HG03025 (cell line): ENCODE measurements around the gene RPS21.

Experiments
- ATAC-seq: cut with Tn5 transposase; IDR thresholded peaks from one replicate; pipeline ENCODE4 v1.9.1; 2021; ENCODE audit warnings: mild to moderate bottlenecking, moderate library complexity; ENCODE audit not compliant: unreplicated experiment, low FRiP score

Gene RPS21

DNA sequence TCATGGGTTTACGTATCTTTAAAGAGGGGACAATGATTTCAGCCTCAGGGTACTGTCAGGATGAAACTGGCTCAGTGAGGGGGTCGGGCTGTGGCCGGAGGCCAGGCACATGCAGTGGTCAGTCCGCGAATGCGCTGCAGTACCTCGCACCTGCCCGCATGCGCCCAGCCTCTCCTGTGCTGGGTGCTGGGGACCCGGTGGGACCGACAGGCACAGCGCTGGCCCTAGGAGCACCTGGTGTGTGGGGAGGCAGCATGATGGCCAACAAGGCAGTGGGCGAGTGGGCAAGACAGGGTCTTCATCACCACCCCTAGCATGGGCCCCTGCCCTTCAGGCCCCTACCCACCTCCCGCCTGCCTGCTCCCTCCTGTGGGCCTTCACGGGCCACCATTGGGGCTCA lies 21.2 kb downstream of the RPS21 start:
- no peak for ATAC-seq

DNA sequence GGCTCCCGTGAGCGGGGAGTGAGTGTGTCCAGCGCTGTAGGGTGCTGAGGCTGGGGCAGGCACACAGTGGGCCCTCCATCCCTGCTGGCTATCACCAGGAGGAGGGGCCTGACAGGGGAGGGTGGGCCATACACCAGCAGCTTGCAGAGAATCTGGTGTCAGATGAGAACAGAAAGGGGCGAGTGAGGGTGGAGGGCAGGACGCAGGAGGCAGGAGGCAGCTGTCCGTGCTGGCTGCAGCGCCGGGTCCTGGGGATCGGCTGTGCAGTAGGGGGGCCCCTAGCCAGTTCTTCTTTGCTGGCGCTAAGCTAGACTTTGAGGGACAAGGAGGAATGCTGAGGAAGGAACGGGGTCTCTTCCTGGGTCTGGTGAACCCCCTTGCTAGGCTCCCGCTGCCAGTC lies 21.7 kb downstream of the RPS21 start:
- no peak for ATAC-seq

- no peak for ATAC-seq
Measured at GRCh38 chr20:62409086-62409853, 22.4 kb downstream of the RPS21 start.

DNA sequence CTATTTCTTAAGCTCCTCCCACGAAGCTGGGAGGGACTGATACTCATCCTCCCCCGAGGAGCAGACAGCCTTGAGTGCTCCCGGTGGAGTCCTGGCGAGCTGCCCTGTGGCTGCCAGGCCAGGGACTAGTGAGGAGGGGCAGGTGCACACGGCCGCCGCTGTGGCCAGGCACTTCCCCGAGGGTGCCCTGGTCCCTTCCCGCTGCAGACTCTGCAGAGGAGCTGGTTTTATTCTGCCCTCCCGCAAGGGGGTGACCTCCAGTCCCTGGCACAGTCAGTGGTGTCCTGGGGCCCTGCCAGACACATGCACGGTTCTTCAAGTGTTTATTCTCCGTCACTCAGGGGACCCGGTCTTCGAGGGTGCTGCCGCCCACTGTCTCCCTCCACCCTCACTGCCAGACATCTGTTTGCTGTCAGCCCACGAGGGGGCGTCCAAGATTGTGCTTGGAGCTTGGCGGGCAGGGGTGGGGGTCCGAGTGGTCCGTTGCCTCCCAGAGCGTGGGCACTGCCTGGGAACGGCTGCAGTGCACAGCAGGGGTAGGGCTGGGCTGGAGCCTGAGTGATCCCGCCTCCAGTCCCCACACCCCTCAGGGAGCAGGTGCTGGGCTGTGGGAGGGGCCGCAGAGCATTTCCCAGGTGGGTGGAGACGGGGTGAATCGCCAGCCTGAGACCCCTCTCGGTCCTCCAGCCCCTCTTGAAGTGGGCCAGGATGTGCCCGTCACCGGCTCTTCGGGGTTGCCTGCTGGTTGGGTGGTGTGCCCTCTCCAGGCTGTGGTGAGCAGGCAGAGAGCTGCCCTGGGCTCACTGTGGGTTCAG lies 23.2 kb downstream of the RPS21 start:
- ATAC-seq, result no peak

DNA sequence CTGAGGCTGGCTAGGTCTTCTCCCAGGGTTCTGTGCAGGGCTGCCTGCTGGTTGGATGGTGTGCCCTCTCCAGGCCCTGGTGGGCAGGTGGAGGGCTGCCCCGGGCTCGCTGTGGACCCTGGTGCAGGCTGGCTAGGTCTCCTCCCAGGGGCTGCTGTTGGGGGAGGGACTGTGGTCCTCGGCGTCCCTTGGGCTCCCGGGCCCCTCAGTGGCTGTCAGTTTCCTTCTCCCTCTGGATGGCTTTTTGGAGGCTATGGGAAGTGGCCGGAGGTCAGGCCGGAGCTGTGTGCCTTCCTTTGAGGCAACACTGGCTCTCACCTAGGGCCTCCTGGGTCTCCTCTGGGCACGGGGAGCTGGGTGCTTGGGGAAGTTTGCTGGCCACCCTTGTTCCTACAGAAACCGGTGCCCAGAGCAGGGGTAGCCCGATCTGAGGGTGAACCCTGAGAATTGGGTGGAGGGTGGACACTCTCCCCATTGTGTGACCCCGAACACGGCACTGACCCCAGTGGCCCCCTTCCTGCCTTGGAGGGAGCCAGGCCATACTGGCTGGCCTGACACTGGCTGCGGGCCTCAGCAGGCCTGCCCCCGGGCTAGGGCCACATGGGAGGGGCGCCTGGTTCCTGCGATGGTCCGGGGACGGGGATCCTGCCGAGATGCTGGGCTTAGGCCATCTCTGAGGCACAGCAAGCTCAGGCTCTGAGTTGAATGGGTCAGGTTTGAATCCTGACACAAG lies 24.0 kb downstream of the RPS21 start:
- ATAC-seq, result no peak

DNA sequence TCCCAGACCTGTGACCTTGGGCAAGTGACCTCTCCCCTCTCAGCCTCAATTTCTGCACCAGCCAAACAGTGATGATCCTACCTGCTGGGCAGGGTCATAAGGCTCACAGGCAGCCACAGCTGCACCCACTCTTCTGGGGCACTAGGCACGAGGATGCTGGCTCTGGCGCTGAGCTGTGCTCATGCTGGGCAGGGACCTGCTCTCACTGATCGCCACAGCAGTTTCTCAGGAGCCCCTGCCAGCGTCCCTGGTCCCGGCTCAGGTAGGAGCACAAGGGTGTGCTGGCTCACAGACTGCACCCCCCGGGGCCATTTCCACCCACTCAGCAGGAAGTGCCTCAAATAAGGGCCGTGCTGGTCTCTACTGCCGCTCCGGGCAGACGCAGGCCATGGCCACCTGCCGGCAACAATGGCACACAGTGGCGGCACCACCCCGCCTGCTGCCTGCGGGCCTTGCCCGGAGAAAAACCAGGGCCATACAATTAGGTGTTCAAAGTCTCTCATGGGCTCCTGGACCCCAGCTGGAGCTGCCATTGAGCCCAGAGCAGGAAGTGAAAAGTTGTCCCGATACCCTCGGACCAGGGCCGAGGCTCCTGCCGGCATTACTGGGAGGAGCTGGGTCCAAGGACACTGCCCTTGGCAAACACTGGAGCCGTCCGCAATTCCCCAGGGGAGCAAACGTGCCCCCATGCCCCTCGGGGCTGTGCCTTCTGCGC lies 24.7 kb downstream of the RPS21 start:
- no peak for ATAC-seq

DNA sequence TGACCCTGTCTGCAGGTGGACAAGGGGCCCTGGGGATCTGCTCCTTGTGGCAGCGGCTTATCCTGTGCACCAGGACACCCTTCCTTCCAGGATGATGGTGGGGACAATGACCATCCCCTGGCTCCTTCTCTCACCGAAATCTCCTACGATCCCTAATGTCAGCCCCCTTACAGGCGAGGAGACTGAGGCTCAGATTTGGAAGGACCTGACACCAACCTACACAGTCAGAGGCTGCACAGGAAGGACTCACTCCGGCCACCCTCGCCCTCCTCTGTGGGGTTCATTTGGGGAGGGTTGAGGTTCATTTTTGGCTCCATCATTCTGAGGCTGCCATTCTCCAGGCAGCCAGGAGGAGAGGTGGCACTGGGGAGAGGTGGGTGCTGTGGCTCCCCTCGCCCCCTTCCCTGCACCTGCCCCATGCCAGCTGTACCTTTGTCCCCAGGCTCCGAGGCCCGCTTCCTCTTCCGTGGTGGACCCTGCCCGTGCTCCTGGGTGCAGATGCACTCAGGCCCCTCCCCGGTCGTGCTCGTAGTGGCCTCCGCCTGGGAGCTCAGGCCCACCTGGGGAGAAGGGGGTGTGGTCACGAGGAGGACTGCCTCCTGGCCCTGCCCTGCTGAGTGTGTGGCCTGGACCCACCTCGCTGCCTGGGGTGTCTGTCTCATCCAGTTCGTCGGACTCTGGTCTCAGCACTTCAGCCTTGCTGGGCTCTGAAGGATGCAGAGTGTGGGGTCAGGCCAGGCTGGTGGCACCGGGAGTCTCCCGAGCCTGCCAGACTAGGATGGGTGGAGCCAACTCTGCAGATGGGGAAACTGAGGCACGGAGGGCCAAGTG lies 25.5 kb downstream of the RPS21 start:
- no peak for ATAC-seq

- no peak for ATAC-seq
Measured at GRCh38 chr20:62413025-62413570, 26.2 kb downstream of the RPS21 start.

GRCh38 chr20:62413896-62414481 lies 27.1 kb downstream of the RPS21 start:
- ATAC-seq, result no peak

DNA sequence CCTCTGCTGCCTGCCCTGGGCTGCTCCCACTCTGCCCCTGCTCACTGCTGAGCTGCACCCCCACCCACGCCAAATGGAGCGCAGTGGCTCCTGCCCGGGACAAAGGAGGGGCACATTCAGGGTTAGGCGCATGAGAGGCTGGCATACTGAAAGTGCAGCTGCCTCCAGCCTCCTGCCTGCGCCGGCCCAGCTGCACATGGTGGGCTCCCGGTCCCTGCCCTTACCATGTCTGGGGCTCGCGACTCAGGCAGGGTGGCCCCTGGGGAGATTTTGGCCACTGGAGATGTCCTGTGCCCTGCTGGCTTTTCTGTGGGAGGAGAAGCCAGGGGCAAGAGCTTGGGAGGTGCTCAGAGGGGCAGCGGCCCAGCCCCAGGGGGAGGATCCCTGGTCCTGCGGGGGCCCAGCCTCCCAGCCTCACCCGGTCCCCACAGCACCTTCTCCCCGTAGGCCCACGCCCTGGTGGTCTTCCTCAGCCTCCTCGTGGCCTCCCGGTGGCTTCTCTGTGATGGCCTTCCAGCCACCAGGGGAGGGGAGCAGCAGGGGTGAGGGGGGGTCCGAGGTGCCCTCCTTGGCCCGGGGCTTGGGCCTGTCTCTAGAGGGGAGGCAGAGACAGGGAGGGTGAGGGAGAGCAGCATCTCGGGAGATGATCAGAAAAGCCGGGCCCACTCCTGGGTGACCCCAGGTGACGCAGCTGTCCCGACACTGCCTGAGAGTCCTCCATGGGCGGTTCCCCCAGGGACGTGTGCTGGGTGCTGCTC lies 28.6 kb downstream of the RPS21 start:
- ATAC-seq, result no peak

GRCh38 chr20:62416651-62417637 lies 30.0 kb downstream of the RPS21 start:
- ATAC-seq, result no peak

GRCh38 chr20:62417981-62418708 lies 31.2 kb downstream of the RPS21 start:
- ATAC-seq, result no peak

DNA sequence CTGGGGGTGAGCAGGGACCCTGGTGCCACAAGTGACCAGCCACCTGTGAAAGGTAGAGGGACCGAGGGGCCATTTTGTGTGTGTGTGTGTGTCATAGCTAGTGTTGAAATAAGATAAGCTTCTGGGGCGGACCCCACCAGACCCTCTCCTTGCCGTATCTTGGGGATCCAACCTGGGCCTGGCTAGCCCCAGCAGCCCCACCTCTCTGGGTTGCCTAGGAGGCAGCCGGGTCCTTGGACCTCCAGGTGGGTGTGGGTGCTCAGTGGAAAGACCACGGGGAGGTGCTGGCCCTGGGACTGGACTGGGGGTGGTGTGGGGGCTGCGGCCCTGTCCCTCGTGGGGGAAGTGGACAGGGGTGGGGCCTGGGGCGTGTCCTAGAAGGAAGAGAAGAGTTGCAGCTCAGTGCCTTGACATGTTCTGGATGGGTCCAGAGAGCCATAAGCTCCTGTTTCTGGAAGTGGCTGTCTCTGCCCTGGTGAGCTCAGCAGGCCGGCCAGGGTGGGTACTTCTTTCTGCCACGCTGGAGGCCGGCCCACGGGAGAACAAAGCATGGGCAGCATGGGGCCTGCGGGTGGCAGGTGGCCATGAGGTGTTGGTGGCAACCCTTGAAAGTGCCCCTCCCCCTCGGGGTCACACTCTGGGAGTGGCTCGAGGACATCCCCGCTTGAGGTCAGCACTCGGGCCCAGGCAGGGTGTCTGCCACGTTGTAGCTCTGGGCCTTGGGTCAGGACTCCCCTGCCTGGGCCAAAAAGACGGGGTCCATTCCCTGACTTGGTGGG lies 32.0 kb downstream of the RPS21 start:
- ATAC-seq, result no peak

GRCh38 chr20:62419759-62420158 lies 32.9 kb downstream of the RPS21 start:
- ATAC-seq, result no peak

GRCh38 chr20:62420846-62421715 lies 34.2 kb downstream of the RPS21 start:
- ATAC-seq, result no peak
